IPS-18c (cell line): Measurements from ENCODE around the gene CABLES1.
"Not testable (repeated sequence)": the region's sequence is repeated elsewhere in the genome, so short reads cannot be mapped to it uniquely, and the experiment has no call there.

Experiments used
- H3K4me3 ChIP-seq: 2 replicates; pipeline ENCODE4 v1.7.0; 2013; ENCODE audit warnings: low read depth, mild to moderate bottlenecking, low read length, moderate library complexity; ENCODE audit not compliant: insufficient read depth
- H3K9me3 ChIP-seq: one replicate; pipeline ENCODE4 v1.6.1; 2013; ENCODE audit warnings: mild to moderate bottlenecking, low read length, moderate library complexity; ENCODE audit not compliant: control insufficient read depth, insufficient read depth

The CABLES1 gene

GRCh38 chr18:23154030-23154429 is 18.7 kb downstream of the CABLES1 start:
- no peak overlapping the region for H3K4me3 ChIP-seq
- no peaks in the 10 kb centered on the region for H3K9me3 ChIP-seq

- H3K9me3 ChIP-seq, result no peaks in the 10 kb centered on the region
- H3K4me3 ChIP-seq, result no peak overlapping the region
Observed at GRCh38 chr18:23154823-23155500, 19.7 kb downstream of the CABLES1 start.

GRCh38 chr18:23155537-23155936 is 20.3 kb downstream of the CABLES1 start:
- Histone ChIP-seq H3K9me3 (no peaks in the 10 kb centered on the region), H3K4me3 (no peak overlapping the region)

- Histone ChIP-seq H3K9me3 (no peaks in the 10 kb centered on the region), H3K4me3 (no peak overlapping the region)
Observed at GRCh38 chr18:23156134-23156533, 20.8 kb downstream of the CABLES1 start.

- Histone ChIP-seq H3K9me3 (no peaks in the 10 kb centered on the region), H3K4me3 (no peak overlapping the region)
Observed at GRCh38 chr18:23158058-23158457, 22.8 kb downstream of the CABLES1 start.

GRCh38 chr18:23158884-23159283 is 23.6 kb downstream of the CABLES1 start:
- not testable (repeated sequence) for H3K4me3 ChIP-seq, H3K9me3 ChIP-seq

GRCh38 chr18:23159344-23159743 is 24.1 kb downstream of the CABLES1 start:
- H3K4me3 ChIP-seq, result no peak overlapping the region
- H3K9me3 ChIP-seq, result no peaks in the 10 kb centered on the region

- Histone ChIP-seq H3K4me3 (no peak overlapping the region), H3K9me3 (no peaks in the 10 kb centered on the region)
Observed at GRCh38 chr18:23162473-23162872, 27.2 kb downstream of the CABLES1 start.

GRCh38 chr18:23163786-23164533 is 28.7 kb downstream of the CABLES1 start:
- Histone ChIP-seq H3K4me3 (no peak overlapping the region), H3K9me3 (no peaks in the 10 kb centered on the region)

GRCh38 chr18:23165271-23166068 is 30.2 kb downstream of the CABLES1 start:
- H3K4me3 ChIP-seq, result no peak overlapping the region; the same call in 1 of the 2 replicates

GRCh38 chr18:23166891-23167541 is 31.7 kb downstream of the CABLES1 start:
- Histone ChIP-seq H3K9me3 (no peaks in the 10 kb centered on the region), H3K4me3 (no peak overlapping the region)

More at GRCh38 chr18:23165271-23166068, 30.2 kb downstream of the CABLES1 start:
- H3K9me3 ChIP-seq, result no peaks in the 10 kb centered on the region

- Histone ChIP-seq H3K4me3 (no peak overlapping the region), H3K9me3 (no peaks in the 10 kb centered on the region)
Observed at GRCh38 chr18:23169673-23170044, 34.4 kb downstream of the CABLES1 start.

GRCh38 chr18:23170137-23170536 is 34.9 kb downstream of the CABLES1 start:
- Histone ChIP-seq H3K4me3 (no peak overlapping the region), H3K9me3 (no peaks in the 10 kb centered on the region)

- no peaks in the 10 kb centered on the region for H3K9me3 ChIP-seq
- H3K4me3 ChIP-seq, result no peak overlapping the region
Observed at GRCh38 chr18:23171581-23172156, 36.4 kb downstream of the CABLES1 start.

- Histone ChIP-seq H3K4me3 (no peak overlapping the region), H3K9me3 (no peaks in the 10 kb centered on the region)
Observed at GRCh38 chr18:23172591-23173380, 37.5 kb downstream of the CABLES1 start.

- H3K4me3 ChIP-seq, result no peak overlapping the region
- no peaks in the 10 kb centered on the region for H3K9me3 ChIP-seq
Observed at GRCh38 chr18:23173912-23174311, 38.6 kb downstream of the CABLES1 start.
